H1 (cell line): ENCODE results near the gene HYAL1. TPM values are rescaled to one million over a fixed set of nuclear protein-coding genes. Genes with fewer than 3 reads are reported as not detected.

ENCODE experiments used
- polyA plus RNA-seq, 7 experiments: library from polyadenylated mRNA; depleted of rRNA in 3 of 7; stranded (reverse) in 5 of 7; unstranded in 2 of 7; fragments of >200 nt in 5 of 7; fragments of 200-250 nt in 2 of 7; gene quantifications; 1 replicate in 5 of 7; 2 replicates in 1 of 7; 4 replicates in 1 of 7; pipeline versions ENCODE4 v1.2.1 to v1.2.3, GENCODE V29; 2011 to 2013; ENCODE audit warnings: missing spikeins in 2 of 7, mixed read lengths in 2 of 7
- total RNA-seq: library from RNA; stranded (reverse); fragmentation: NEBNext Ultra II Directional; extraction: Animal tissue kit (Norgen Biotek cat#: 25700); gene quantifications from 2 replicates; pipeline ENCODE4 v1.2.1, GENCODE V29; 2021

HYAL1 gene
- total and polyA plus RNA-seq, 2 of the 8 experiments (the other 6 are each of a cell fraction or from before 2014, with no cell fraction given) = 2.0 to 5.4 TPM

Other genes with a start within 250 kb of the HYAL1 start
- 82.7 and 83.7 TPM in 2 replicates for gene RBM5, start 214.7 kb downstream of the HYAL1 start, total RNA-seq
- 98.8 and 144 TPM in 2 replicates for gene RBM5, start 214.7 kb downstream of the HYAL1 start, polyA plus RNA-seq (2011; rRNA removed)
- 37.0 and 39.6 TPM in 2 replicates for gene SEMA3F, start 148.2 kb downstream of the HYAL1 start, total RNA-seq
- gene SEMA3F, start 148.2 kb downstream of the HYAL1 start, polyA plus RNA-seq (2011; rRNA removed) = 20.3 and 36.0 TPM in 2 replicates
- not detected in 2 replicates for gene GNAT1, start 112.0 kb downstream of the HYAL1 start, total RNA-seq
- 0.08 and 0.20 TPM in 2 replicates for gene GNAT1, start 112.0 kb downstream of the HYAL1 start, polyA plus RNA-seq (2011; rRNA removed)
- 0.57 and 1.2 TPM in 2 replicates for gene SLC38A3, start 98.3 kb downstream of the HYAL1 start, total RNA-seq
- gene SLC38A3, start 98.3 kb downstream of the HYAL1 start, polyA plus RNA-seq (2011; rRNA removed) = 3.7 and 4.7 TPM in 2 replicates
- 168 and 169 TPM in 2 replicates for gene GNAI2, start 67.4 kb downstream of the HYAL1 start, total RNA-seq
- gene GNAI2, start 67.4 kb downstream of the HYAL1 start, polyA plus RNA-seq (2011; rRNA removed) = 516 and 539 TPM in 2 replicates
- 4.7 and 4.8 TPM in 2 replicates for gene SEMA3B, start 34.4 kb downstream of the HYAL1 start, total RNA-seq
- 3.0 and 7.1 TPM in 2 replicates for gene SEMA3B, start 34.4 kb downstream of the HYAL1 start, polyA plus RNA-seq (2011; rRNA removed)
- 0.57 and 0.58 TPM in 2 replicates for gene LSMEM2, start 24.5 kb downstream of the HYAL1 start, total RNA-seq
- 0.68 and 0.94 TPM in 2 replicates for gene LSMEM2, start 24.5 kb downstream of the HYAL1 start, polyA plus RNA-seq (2011; rRNA removed)
- gene IFRD2, start 11.1 kb downstream of the HYAL1 start, total RNA-seq = 88.8 and 97.8 TPM in 2 replicates
- gene IFRD2, start 11.1 kb downstream of the HYAL1 start, polyA plus RNA-seq (2011; rRNA removed) = 76.7 and 123 TPM in 2 replicates
- 3.2 and 4.9 TPM in 2 replicates for gene HYAL3, start 4.2 kb downstream of the HYAL1 start, total RNA-seq
- 12.2 and 13.0 TPM in 2 replicates for gene HYAL3, start 4.2 kb downstream of the HYAL1 start, polyA plus RNA-seq (2011; rRNA removed)
- 10.1 and 11.3 TPM in 2 replicates for gene NAA80, start 4.2 kb downstream of the HYAL1 start, total RNA-seq
- 16.7 and 23.9 TPM in 2 replicates for gene NAA80, start 4.2 kb downstream of the HYAL1 start, polyA plus RNA-seq (2011; rRNA removed)
- gene HYAL2, start 19.2 kb upstream of the HYAL1 start, total RNA-seq = 51.9 and 52.2 TPM in 2 replicates
- gene HYAL2, start 19.2 kb upstream of the HYAL1 start, polyA plus RNA-seq (2011; rRNA removed) = 176 and 199 TPM in 2 replicates
- 30.8 and 33.3 TPM in 2 replicates for gene TUSC2, start 24.6 kb upstream of the HYAL1 start, total RNA-seq
- 65.4 and 73.6 TPM in 2 replicates for gene TUSC2, start 24.6 kb upstream of the HYAL1 start, polyA plus RNA-seq (2011; rRNA removed)
- gene RASSF1, start 37.3 kb upstream of the HYAL1 start, total RNA-seq = 10.3 and 11.2 TPM in 2 replicates
- gene RASSF1, start 37.3 kb upstream of the HYAL1 start, polyA plus RNA-seq (2011; rRNA removed) = 15.7 and 15.9 TPM in 2 replicates
- gene ZMYND10, start 42.2 kb upstream of the HYAL1 start, total RNA-seq = 0.54 and 0.56 TPM in 2 replicates
- gene ZMYND10, start 42.2 kb upstream of the HYAL1 start, polyA plus RNA-seq (2011; rRNA removed) = 0.79 and 0.93 TPM in 2 replicates
- 25.0 and 28.4 TPM in 2 replicates for gene NPRL2, start 47.2 kb upstream of the HYAL1 start, total RNA-seq
- gene NPRL2, start 47.2 kb upstream of the HYAL1 start, polyA plus RNA-seq (2011; rRNA removed) = 51.4 and 52.3 TPM in 2 replicates
- gene CYB561D2, start 47.3 kb upstream of the HYAL1 start, total RNA-seq = 9.8 and 9.9 TPM in 2 replicates
- 34.0 and 34.5 TPM in 2 replicates for gene CYB561D2, start 47.3 kb upstream of the HYAL1 start, polyA plus RNA-seq (2011; rRNA removed)
- gene TMEM115, start 55.9 kb upstream of the HYAL1 start, total RNA-seq = 25.3 and 25.4 TPM in 2 replicates
- 32.4 and 41.9 TPM in 2 replicates for gene TMEM115, start 55.9 kb upstream of the HYAL1 start, polyA plus RNA-seq (2011; rRNA removed)
- 14.0 and 14.1 TPM in 2 replicates for gene CACNA2D2, start 200.1 kb upstream of the HYAL1 start, total RNA-seq
- 24.9 and 25.0 TPM in 2 replicates for gene CACNA2D2, start 200.1 kb upstream of the HYAL1 start, polyA plus RNA-seq (2011; rRNA removed)